Stimulated activated CD4-positive, alpha-beta T cell treated with anti-CD3 and anti-CD28 coated beads, Interleukin-12 subunit alpha, Interleukin-12 subunit beta, amount 100 ng/mL, for 24 hours (primary cell): ENCODE results near the gene PEX14.
"Not testable (repeated sequence)": the region's sequence is repeated elsewhere in the genome, so short reads cannot be mapped to it uniquely, and the experiment has no call there.

ENCODE experiments used
- DNase-seq, 2 experiments: peaks; one replicate each; pipeline ENCODE4 v3.0.0-alpha.2; 2020; ENCODE audit warnings: low read depth in 2 of 2

Gene PEX14, protein sequence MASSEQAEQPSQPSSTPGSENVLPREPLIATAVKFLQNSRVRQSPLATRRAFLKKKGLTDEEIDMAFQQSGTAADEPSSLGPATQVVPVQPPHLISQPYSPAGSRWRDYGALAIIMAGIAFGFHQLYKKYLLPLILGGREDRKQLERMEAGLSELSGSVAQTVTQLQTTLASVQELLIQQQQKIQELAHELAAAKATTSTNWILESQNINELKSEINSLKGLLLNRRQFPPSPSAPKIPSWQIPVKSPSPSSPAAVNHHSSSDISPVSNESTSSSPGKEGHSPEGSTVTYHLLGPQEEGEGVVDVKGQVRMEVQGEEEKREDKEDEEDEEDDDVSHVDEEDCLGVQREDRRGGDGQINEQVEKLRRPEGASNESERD

DNA sequence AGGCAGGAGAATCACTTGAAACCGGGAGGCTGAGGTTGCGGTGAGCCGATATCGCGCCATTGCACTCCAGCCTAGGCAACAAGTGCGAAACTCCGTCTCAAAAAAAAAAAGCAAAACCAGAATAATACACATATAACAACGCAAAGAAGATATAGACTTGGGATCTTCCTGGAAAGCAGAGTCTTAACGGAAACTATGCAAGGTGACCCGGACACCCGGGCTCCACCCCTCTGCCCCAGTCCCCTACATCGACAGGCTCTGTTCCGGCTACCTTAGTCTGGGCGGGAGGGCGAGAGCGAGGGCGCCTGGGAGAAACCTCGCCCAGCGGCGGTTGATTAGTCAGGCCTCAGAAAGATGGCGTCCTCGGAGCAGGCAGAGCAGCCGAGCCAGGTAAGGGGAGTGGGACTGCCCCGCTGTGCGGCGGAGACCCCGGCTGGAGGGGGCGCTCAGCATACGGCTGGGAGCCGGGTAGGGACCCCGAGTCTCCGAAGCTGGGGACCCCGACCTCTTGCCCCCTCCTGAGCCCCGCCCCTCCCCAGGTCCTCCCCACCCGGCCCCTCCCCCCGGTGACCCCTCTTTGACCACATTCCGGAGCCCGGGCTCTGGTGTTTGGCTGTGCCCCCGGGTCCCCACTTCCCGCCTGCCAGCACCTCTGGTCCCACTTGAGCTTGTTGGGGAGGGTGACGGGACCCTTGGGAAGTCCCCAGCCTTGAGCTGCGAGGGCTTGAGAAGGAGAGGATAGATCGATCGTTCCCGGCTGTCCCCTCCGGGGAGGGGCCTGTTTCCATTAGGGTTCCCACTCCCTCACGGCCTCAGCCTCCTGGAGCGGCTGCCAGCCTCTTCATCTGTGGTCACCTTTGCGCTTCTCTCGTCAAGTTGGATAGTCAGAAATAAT is at the start of gene PEX14:
Gene PEX14 (plus strand): TSS at position 338 of the 895 bp plus-strand sequence. CDS start 17 bp downstream, at position 355.
- peak; percentile 74 to 83 for DNase-seq

DNA sequence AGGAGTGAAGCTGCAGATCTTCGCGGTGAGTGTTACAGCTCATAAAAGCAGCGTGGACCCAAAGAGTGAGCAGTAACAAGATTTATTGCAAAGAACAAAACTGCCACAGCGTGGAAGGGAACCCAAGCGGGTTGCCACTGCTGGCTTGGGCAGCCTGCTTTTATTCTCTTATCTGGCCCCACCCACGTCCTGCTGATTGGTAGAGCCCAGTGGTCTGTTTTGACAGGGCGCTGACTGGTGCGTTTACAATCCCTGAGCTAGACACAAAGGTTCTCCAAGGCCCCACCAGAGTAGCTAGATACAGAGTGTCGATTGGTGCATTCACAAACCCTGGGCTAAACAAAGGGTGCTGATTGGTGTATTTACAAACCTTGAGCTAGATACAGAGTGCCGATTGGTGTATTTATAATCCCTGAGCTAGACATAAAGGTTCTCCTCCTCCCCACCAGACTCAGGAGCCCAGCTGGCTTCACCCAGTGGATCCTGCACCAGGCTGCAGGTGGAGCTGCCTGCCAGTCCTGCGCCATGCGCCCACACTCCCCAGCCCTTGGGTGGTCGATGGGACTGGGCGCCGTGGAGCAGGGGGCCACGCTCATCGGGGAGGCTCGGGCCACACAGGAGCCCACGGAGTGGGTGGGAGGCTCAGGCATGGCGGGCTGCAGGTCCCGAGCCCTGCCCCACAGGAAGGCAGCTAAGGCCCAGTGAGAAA is 48.8 kb upstream of the PEX14 start:
- not testable (repeated sequence) for DNase-seq

DNA sequence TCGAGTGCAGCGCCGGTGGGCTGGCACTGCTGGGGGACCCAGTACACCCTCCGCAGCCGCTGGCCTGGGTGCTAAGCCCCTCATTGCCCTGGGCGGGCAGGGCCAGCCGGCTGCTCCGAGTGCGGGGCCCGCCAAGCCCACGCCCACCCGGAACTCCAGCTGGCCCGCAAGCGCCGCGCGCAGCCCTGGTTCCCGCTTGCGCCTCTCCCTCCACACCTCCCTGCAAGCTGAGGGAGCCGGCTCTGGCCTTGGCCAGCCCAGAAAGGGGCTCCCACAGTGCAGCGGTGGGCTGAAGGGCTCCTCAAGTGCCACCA is 48.3 kb upstream of the PEX14 start:
- not testable (repeated sequence) for DNase-seq

DNA sequence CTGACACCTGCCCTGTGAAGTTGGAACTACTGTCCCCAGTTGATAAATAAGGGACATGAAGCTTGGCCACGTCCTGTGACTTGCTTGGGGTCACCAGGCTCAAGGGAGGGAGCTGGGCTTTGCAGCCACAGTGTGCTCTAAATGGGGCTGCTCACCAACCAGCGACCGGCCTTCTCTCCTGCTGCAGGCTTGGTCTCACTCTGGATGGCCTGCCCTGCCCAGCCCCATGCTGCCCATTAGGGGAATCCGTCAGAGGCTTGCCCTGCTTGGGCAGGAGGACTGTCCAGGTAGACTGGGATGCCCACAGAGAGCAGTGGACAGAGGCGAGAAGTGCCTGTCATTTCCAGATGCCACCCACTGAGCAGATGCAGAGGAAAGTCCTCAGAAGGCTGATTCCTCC is 45.8 kb upstream of the PEX14 start:
- no peak for DNase-seq

DNA sequence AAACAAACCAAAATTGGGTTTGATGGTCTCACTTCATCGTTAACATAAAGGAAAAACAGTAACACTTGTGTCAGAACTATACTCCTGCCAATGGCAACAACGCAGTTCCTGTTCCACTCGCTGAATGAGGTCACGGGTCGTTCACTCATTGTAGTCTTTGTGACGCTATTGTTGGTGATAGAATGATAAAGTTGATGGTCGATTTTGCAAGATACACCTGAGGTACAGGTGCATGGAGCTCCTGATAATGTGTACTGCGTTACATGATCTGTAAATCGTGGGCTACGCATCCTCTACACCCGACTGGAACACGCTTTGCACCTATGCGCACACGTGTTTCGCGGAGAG is 44.9 kb upstream of the PEX14 start:
- no peak for DNase-seq

DNA sequence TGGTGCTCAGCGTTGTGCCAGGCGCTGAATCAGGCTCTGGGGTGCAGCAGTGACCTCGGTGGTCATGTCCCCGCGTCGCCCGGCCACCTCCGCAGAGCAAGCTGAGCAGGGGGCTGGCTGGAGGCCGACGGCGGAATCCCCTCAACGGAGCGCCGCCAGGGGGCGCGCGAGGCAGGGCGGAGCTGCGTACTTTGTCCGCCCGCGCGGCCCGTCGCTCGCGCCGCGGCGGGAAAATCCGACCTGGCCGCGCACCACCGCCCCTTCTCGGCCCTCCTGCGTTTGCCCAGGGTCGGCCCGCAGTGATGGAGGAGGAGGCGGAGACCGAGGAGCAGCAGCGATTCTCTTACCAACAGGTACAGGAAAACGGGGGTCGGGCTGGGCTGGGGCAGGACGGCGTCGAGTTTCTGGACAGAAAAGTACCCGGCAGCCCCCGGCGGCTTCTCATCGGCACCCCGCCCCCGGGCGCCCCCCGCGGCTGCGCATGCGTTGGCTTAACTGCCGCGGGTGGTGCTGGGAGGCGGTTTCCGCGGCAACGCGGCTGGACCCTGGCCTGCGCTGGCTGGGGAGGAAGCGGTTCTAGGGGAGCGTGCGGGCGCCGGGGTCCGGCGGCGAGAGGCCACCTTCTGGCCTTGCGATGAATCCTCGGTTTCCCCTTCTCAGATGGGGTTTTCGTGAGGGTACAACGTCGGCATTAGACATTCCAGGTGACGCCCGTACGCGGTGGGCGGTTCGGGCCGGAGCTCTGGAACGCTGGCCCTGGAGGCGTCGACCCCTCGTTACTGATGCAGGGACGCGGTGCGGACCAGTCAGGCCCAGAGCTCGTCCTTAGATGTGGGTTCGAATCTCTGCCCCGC is 44.3 kb upstream of the PEX14 start, which contains the start of gene CENPS:
Gene CENPS (plus strand): TSS at position 218 of the 854 bp plus-strand sequence. CDS start 85 bp downstream, at position 303.
- peak; percentile 84 to 92 for DNase-seq

DNA sequence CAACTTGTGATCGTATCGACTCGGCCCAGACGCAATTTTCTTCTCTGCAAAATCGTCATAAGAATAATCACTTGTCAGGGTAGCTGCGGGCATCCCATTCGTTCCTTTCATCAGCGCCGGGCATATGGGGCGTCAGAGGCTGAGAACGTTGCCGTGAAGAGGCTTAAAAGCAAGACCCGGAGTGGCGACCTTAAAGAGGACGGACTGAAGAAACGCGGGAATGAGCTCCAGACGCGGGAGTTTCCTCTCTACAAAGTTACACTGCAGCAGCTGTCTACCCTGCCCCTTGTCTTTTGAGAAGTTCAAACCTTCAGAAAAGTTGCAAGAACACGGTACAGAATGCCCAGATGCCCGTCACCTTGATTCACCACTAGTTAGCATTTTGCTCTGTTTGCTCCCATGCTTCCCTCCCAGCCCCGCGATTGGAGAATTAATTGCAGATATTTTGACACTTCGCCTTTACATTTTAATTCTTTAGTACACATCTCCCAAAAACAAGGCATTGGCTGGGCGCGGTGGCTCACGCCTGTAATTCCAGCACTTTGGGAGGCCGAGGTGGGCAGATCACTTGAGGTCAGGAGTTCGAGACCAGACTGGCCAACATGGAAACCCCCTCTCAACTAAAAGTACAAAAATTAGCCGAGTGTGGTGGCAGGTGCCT is 43.5 kb upstream of the PEX14 start:
- peak in 1 of 2 experiments; percentile 12 for DNase-seq

DNA sequence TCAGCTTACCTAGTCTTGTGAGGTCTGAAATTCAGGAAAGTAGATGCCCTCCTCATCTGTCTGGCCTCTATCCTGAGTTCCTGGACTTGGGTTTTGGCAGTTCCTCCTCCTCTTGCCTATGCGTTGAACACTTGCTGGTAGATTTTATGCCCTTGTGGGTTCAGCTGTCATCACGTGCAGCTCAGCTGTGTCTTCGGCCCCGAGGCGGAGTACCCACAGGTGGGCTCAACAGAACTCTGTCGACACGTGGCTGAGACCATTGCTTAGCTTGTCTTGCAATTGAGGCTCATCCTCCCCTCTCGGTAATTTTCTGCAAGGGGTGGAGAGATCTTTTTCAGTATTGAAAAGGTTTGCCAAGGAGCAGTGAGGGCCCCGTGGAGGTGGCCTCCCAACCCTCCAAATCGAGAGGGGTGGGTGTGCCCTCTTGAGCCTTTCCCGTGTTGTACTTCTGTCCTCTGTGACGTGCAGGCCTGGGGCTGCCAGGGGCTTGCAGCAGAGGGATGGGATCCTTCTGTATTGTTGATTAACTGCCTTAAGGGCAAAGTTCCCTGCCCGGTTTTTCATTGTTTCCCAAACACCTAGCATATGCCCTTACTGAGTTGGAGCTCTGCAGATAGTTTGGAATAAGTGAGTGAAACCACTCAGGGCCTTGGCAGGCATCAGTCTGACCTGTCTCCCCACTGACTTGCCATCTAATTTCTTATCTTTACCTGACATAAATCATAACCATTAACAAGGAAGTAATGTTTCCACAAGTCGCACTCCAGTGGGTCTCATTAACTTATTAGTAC is 41.6 kb upstream of the PEX14 start:
- no peak for DNase-seq

DNA sequence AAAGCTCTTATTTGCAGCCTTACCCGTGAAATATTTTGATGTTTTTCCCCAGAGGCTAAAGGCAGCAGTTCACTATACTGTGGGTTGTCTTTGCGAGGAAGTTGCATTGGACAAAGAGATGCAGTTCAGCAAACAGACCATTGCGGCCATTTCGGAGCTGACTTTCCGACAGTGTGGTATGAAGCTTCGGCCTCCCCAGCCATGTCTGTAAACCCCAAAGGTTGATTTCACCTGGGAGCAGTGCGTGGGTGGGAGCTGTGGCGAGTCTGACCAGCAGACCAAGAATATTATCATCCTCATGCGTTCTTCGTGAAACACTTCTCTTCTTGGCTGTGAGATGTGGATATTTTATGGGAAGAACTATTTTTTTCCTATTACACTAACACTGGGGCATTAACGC is 41.0 kb upstream of the PEX14 start:
- DNase-seq: no peak

DNA sequence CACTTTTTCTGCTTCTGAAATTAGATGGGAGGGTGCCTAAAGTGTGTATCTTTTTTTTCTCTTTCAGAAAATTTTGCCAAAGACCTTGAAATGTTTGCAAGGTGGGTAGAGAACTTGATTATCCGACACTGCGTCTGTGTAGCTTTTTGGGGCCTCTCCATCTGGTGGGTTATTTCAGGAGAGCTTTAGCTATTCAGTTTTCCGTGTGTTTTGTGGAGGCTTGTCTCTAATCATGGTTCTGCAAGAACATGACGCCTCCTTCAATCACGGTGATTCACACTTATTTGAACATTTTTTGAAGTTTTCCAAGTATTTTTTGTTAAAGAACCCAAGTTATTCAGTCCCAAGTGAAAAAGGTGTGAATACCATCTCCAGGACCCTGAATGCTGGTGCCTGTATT is 40.2 kb upstream of the PEX14 start:
- no peak for DNase-seq

DNA sequence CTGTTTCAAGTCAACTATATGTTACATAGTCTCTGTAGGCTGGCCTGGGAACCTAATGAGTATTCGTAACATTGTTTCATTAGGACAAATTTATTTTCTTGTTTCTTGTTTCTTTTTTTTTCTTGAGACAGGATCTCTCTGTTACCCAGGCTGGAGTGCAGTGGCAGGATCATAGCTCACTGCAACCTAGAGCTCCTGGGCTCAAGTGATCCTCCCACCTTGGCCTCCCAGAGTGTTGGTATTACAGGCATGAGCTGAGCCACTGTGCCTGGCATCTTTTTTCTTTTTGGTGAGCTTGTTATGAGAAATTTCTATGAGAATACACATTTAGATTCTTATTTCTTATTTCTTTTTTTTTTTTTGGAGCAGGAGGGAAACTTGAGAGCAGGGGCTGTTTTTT is 37.7 kb upstream of the PEX14 start:
- DNase-seq: no peak

DNA sequence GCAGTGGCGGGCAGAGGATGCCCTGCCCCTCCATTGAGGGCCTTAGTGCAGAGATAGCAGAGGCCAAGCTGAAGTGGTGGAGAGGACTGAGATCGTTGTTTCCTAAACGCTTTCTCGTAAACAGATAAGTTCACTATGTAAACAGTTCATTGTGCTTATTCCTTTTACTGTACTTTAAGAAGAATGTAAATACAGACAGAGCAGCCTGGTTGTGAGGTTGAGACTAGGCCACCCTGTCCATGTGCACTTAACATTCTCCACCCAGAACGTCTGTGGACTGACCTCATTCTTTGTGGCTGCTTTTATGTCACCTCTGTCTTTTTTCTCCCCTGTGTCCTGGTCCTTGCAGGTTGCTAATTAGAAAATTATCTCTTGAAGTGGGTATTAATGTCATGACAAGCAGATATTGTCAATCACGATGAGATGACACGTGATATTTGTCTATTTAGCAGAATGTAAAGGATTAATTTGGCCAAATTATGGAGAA is 36.0 kb upstream of the PEX14 start:
- DNase-seq: no peak

DNA sequence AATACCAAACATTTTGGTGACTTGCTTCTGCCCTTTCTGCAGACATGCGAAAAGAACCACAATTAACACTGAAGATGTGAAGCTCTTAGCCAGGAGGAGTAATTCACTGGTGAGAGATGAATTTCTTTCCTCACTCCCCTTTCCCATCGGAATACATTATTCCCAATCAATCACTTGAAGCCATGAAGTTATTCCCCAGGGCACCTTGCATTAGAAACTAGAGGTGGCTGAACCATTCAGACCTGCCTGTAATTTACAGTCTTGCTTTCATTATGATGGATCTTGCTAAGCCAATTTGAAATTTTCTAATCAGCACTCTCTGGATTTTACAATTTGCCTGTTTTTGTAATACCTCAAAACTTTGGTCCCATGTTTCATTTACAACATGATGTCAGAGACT is 34.4 kb upstream of the PEX14 start:
- DNase-seq: no peak

DNA sequence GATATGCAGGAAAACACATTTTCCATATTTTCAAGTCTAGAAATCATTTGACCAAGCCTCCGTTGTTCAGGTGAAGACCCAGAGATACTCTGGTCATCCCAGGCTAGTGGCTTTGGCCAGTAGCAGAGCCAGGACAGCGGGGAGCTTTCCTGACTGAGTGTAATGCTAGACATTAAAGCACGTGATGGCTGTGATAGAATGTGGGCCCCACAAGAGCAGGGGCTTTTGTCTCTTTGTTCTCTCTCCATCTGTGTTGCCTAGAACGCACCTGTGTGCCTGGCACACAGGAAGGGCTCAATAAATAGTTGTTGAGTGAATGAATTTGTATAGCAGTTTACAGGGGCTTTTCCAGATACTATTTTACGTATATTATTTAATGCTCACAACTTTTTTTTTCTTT is 34.0 kb upstream of the PEX14 start:
- DNase-seq: no peak

DNA sequence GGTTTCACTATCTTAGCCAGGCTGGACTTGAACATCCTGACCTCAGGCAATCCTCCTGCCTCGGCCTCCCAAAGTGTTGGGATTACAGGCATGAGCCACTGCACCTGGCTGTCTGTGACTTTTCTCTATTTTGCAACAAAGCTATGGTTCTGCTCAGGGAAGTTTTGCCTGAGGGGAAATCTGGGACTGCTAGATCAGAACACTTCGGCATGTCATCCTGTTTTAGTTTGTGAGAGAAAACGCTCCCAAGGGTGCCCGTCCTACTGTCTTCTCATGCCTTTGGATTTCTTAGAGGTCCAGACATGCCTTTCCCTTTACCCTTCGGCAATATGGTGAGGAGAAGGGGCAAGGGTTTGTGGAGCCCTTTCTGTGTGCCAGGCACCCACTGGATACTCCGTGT is 30.5 kb upstream of the PEX14 start:
- DNase-seq: no peak

DNA sequence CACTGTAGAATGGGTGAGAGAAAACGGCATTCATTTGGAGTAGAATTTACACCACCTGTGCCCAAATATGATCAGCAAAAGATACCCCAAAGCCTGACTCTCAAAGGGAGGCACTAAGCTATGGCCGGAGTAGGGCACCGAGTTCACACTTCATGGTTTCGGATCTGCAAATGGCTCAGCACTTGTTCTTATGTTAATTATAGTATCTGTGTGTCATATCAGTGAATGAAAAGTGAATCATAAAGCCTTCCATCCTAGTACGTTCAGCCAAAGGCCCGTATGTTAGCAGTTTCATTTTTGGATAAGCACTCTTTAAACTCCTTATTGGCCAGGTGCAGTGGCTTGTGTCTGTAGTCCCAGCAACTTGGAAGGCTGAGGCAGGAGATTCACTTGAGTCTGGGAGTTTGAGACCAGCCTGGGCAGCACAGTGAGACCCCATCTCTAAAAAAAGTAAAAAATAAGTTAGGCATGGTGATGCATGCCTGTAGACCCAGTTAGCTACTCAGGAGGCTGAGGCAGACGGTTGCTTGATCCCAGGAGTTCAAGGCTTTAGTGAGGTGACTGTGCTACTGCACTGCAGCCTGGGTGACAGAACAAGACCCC is 29.9 kb upstream of the PEX14 start:
- no peak for DNase-seq

DNA sequence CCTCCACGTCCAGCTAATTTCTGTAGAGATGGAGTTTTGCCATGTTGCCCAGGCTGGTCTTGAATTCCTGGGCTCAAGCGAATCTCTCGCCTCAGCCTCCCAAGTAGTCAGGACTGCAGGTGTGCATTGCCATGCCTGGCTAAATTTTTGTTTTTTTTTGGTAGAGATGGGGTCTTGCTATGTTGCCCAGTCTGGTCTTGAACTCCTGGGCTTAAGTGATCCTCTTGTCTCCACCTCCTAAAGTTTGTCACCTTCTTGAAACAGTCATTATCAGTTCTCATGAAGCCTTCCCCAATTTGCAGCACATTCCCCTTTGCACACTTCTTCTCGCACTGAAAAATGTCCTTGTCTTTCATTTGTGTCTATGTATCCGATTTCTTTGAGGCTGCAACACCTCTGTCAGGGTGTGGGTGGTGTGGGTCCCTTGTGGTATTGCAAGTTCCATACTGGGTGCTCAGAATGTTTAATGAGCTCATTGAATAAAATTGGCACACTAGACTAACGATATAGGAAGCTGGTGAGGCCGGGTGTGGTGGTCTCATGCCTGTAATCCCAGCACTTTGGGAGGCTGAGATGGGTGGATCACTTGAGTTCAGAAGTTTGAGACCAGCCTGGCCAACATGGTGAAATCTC is 27.8 kb upstream of the PEX14 start:
- no peak for DNase-seq

DNA sequence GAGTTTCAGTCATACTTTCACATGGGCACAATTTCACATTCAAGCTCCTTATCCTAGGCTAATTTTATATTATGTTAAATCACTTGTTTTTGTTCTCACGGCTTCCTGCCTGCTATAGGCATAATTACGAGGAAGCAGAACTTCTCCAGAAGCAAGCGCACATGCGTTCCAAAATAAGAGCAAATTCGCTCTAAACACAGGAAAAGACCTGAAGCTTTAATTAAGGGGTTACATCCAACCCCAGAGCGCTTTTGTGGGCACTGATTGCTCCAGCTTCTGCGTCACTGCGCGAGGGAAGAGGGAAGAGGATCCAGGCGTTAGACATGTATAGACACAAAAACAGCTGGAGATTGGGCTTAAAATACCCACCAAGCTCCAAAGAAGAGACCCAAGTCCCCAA is 25.0 kb upstream of the PEX14 start, which contains the start of gene CORT:
Gene CORT (plus strand): TSS at position 281 of the 400 bp plus-strand sequence. CDS start 193 bp downstream, outside the sequence.
- DNase-seq: no peak
